HG03108 (cell line): ENCODE results near the gene PTPN6.

ENCODE experiments used
- ATAC-seq: cut with Tn5 transposase; IDR thresholded peaks from one replicate; pipeline ENCODE4 v1.9.1; 2021; ENCODE audit warnings: moderate library complexity; ENCODE audit not compliant: unreplicated experiment

PTPN6 gene

DNA sequence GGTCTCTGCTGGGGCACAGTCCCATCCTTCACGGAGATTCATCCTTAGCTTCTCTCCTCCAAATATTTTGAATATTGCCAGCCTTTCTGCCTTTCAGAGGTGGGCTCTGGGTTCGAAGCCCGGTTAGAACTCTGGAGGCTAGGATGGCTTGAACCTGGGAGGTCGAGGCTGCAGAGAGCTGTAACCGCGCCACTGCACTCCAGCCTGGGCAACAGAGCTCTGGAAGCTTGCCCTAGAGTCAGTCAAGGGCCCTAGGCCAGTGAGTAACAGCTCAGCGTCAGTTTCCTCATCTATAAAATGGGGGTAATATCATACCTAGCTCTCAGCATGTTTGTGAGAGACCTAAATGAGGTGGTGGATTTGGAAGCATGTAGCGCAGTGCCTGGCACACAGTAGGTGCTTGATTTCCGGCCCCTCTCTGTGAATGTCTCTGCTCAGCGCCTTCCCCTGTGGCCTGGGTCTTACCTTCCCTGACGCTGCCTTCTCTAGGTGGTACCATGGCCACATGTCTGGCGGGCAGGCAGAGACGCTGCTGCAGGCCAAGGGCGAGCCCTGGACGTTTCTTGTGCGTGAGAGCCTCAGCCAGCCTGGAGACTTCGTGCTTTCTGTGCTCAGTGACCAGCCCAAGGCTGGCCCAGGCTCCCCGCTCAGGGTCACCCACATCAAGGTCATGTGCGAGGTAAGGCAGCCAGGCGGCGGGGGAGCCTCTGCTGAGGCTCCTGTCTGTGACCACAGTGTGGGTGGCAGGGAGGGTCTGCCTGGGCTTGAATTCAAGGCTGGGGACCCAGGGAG is 3.4 kb downstream of the PTPN6 start:
- ATAC-seq, result no peak

DNA sequence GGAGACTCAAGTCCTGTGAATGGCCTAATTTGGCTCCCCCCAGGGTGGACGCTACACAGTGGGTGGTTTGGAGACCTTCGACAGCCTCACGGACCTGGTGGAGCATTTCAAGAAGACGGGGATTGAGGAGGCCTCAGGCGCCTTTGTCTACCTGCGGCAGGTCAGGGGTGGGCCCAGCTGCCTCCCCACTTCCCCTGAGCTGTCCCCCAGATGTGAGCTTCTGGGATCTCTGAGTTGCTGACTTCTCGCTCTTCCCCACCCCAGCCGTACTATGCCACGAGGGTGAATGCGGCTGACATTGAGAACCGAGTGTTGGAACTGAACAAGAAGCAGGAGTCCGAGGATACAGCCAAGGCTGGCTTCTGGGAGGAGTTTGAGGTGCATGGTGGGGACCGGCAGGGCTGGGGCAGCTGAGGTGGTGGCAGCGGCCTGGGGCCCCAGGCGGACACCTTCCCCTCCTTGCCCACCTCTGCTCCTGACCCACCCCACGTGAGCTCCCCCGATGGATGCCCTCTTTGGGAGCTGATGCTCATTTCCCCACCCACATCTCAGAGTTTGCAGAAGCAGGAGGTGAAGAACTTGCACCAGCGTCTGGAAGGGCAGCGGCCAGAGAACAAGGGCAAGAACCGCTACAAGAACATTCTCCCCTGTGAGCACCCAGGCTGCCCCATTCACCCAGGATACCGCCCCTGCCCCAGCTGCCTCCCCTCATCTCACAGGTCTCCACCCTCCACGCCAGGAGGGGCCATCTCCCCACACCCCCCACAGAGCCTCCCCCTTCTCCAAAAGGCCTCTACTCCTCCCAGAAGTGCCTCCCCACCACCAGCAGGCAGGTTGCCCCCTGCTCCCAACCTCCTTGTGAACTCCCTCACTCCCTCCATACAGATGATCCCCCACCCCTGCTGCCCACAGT is 4.2 kb downstream of the PTPN6 start:
- ATAC-seq, result no peak

DNA sequence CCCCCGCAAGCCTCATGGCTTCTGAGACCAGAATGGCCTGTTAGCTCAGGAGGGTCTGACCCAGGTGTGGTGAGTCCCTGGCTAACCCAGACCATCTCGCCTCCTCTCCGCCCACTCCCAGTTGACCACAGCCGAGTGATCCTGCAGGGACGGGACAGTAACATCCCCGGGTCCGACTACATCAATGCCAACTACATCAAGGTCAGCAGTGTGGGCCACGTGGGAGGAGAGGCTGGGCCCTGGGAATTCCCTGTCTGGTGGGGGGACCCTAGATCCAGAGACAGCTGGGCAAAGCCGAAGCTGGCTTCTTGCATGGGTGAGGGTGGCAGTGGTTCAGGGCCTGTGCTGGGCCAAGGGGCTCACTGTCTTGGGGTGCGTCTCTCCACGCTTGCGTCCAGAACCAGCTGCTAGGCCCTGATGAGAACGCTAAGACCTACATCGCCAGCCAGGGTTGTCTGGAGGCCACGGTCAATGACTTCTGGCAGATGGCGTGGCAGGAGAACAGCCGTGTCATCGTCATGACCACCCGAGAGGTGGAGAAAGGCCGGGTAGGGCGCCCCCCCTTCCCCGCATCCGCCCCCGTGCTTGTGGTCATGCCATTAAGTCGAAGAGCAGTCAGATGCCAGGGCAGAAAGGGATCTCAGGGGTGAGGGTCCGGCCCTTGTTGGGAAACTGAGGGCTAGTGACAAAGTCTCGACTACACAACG is 5.0 kb downstream of the PTPN6 start:
- no peak for ATAC-seq

GRCh38 chr12:6957151-6957701 is 6.1 kb downstream of the PTPN6 start:
- ATAC-seq, result no peak

DNA sequence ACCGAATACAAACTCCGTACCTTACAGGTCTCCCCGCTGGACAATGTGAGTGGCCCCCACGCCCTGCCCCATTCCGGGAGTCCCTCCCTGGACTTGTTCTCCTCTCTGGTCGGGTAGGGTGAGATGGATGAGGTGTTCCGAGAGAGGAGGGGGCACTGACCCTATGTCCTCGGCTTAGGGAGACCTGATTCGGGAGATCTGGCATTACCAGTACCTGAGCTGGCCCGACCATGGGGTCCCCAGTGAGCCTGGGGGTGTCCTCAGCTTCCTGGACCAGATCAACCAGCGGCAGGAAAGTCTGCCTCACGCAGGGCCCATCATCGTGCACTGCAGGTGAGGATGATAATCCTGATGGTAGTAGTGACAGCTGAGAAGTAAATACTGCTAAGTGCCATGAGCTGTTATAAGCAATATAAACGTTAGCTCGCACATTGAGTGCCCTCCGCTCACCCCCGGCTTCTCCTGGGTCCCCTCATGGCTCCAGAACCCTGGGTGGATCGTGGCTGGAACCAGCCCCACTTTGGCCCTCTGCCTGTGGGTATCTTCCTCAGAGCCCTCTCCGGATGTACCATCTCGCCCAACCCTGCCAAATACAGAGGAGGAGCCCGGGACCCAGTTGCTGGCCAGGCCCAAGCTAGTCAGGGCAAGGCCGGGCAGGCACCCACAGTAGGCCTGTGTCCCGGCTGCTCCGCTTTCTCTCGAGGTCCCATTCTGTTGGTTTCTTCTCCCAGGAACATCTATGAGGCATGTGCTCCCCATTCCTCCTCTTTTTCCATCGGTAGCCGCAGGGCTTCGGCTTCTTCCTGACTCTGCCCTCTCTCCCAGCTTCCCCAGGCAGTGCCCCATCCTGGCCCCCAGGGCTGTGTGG is 6.8 kb downstream of the PTPN6 start:
- no peak for ATAC-seq

DNA sequence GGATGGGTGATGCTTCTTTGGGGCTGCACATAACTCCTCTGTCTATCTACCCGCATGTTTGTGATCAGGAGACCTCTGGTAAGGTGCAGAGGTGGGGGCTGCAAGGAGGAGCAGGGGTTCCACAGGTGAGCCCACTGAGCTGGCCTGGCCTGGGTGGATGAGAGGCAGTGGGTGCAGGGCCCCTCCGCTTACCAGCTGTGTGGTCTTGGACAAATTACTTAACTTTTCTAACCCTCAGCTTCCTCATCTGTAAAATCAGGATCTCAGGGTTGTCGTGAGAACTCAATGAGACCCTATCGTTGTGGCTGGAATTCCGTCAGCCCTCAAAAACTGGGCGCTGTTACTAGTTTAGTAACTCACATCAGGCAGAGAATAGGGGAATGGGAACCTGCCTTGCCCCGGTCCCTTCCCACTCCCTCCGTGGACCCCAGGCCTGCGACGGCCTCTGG is 7.5 kb downstream of the PTPN6 start:
- ATAC-seq, result no peak

DNA sequence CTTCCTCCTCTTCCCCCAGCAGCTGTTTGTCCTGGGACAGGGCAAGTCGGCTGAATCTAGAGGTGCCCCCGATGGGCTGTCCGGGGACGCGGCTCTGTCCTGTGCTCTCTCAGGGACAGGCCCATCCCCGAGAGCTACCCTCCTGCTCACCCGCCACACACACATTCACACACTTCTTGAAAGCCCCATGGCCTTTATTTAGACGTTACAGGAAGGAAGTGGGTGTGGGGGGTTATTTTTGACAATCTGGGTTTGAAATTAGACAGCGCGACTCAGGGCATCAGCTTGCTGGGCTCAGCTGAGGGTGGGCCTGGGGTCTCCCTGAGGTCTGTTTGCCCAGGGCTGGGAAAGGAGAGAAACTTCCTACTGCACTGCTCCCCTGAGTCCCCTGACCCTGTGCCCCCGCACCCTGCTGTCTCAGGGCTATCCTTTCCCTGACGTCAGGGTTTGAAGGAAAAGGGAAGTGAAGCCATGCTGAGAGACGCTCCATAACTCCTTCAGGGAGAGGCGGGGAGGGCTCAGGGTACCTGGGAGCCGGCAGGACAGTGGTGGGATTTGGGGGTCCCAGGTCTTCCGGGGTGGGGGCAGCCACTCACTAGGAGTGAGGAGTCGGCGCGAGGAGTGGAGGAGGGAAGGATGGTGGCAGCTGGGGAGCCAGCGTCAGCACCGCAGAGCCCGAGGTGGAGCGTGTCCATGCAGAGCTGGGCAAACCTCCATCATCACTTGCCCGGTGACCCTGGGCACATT is 8.1 kb downstream of the PTPN6 start:
- peak; percentile 52 for ATAC-seq

GRCh38 chr12:6959805-6960592 is 8.8 kb downstream of the PTPN6 start:
- no peak for ATAC-seq

- peak; percentile 32 for ATAC-seq
Measured at GRCh38 chr12:6960593-6961277, 9.6 kb downstream of the PTPN6 start.

GRCh38 chr12:6961278-6961694 is 10.1 kb downstream of the PTPN6 start:
- no peak for ATAC-seq

DNA sequence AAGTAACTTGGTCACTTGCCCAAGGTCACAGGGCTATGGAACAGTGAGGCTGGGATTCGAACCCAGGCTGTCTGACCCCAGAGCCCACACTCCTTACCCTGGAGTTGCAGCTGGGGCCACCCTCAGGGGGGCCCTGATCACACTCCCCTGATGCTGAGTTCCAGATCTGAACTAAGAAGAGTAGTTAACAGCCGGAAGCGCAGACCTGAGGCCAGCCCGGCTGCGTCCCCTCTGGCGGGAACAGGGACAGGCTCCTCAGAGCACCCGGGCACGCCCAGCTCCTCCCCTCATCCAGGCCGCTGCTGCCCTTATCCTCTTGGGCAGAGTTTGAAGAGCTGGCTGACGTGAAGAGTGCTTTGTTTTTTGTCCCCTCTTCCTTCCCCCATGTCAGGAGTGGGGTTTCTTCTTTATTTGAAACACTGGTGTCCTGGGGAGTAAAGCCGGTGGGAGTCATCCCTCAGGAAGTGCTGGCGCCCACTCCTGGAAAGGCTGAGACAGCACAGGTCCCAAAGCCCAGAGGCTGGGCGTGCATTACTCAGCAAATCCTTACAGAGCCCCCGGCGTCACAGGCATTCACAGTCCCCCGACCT is 10.6 kb downstream of the PTPN6 start:
- ATAC-seq, result no peak

DNA sequence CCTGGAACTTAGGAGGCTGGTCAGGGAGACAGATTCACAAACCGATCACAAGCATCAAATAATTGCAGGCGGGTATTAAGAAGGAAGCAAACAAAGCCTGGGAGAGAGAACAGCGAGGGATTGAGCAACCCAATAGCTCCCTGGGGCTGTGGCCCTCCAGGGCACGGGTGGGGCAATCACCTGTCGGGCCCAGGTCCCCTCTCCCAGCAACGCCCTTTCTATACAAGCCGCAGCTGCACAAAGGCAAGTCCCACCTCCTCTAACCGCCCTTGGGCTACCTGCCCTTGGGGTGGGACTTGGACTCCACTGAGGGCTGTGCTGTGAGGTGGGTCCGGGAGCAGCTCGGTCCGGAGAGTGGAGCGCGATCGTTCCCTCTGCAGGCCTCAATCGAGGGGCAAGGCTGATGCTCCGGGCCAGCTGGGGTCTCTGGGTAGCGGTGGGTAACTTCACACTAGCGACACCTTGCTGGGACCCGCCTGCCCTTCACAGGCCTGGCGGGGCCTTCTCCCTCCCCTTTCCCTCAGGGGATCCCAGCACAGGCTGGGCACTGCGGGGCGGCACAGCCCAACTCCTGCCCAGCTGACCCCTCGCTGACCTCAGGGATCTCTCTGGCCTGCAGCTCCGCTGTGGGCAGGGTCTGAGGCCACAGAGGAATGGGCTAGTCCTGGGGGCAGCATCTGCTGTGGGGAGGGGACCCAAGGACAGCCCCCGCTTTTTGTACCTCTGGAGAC is 11.3 kb downstream of the PTPN6 start:
- no peak for ATAC-seq

DNA sequence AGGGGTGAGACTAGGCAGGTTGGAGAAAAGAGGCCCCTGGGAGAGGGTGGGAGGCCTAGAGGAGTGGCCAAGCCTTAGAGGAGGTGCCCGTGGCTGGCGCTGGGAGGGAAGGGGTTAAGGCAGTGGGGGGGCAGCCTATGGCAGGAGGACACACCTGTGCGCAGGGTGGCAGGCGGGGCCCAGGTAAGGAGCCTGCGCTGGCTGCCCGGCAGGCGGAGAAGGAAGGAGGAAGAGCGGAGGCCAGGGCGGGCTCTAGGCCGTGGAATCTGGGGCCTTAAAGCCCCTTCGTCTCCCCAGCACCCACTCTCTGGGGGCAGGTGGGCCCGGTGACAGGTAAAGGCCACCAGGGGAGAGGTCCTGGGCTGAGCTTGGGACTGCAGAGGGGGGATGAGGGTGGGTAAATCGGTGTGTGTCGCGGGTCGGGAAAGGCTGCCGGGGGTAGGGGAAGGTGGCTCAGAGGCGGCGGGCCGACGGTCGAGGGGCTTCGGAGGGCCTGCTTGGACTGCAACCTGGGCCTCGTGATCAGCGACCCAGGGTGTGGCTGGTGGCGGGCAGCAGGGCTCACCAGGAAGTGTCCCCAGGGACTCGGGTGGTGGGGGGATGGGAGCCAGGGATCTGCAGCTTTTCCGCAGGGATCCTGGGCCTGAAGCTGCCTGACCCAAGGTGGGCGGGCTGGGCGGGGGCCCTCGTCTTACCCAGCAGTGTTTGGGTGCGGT is 12.0 kb downstream of the PTPN6 start:
- ATAC-seq, result no peak

- no peak for ATAC-seq
Measured at GRCh38 chr12:6963791-6964413, 12.7 kb downstream of the PTPN6 start.

GRCh38 chr12:6964605-6965025 is 13.5 kb downstream of the PTPN6 start:
- no peak for ATAC-seq
